ENCODE measurements around the gene CST3.

CST3 gene

GRCh38 chr20:23679133-23680092 is 41.7 kb upstream of the CST3 start:
- no peak overlapping the region for H3K4me3 ChIP-seq (replicated peaks in 1 of 2; ENCODE audit: low read depth in 2 of 2, low read length in 2 of 2)
- TF ChIP-seq CTCF (IDR thresholded peaks at IDR 0.05; ENCODE audit: low read depth, low read length) = no peak
- no peak for DNase-seq (ENCODE audit: low read depth in 2 of 2)

GRCh38 chr20:23673209-23673608 is 35.5 kb upstream of the CST3 start:
- TF ChIP-seq CTCF (IDR thresholded peaks at IDR 0.05; ENCODE audit: low read depth, low read length) = no peak
- no peak for DNase-seq (ENCODE audit: low read depth in 2 of 2)
- no peak overlapping the region for H3K4me3 ChIP-seq (replicated peaks in 1 of 2; ENCODE audit: low read depth in 2 of 2, low read length in 2 of 2)

GRCh38 chr20:23672158-23672557 is 34.4 kb upstream of the CST3 start:
- DNase-seq (ENCODE audit: low read depth in 2 of 2) = no peak
- no peak for TF ChIP-seq CTCF (IDR thresholded peaks at IDR 0.05; ENCODE audit: low read depth, low read length)
- H3K4me3 ChIP-seq (replicated peaks in 1 of 2; ENCODE audit: low read depth in 2 of 2, low read length in 2 of 2) = no peak overlapping the region

- H3K4me3 ChIP-seq (replicated peaks in 1 of 2; ENCODE audit: low read depth in 2 of 2, low read length in 2 of 2) = no peak overlapping the region
- TF ChIP-seq CTCF (IDR thresholded peaks at IDR 0.05; ENCODE audit: low read depth, low read length) = no peak
- DNase-seq (ENCODE audit: low read depth in 2 of 2) = no peak
Observed at GRCh38 chr20:23671479-23671878, 33.7 kb upstream of the CST3 start.

- no peak overlapping the region for H3K4me3 ChIP-seq (replicated peaks in 1 of 2; ENCODE audit: low read depth in 2 of 2, low read length in 2 of 2)
- no peak for DNase-seq (ENCODE audit: low read depth in 2 of 2)
- TF ChIP-seq CTCF (IDR thresholded peaks at IDR 0.05; ENCODE audit: low read depth, low read length) = no peak
Observed at GRCh38 chr20:23670361-23670760, 32.6 kb upstream of the CST3 start.

GRCh38 chr20:23669866-23670265 is 32.1 kb upstream of the CST3 start:
- no peak for DNase-seq (ENCODE audit: low read depth in 2 of 2)
- no peak for TF ChIP-seq CTCF (IDR thresholded peaks at IDR 0.05; ENCODE audit: low read depth, low read length)
- H3K4me3 ChIP-seq (replicated peaks in 1 of 2; ENCODE audit: low read depth in 2 of 2, low read length in 2 of 2) = no peak overlapping the region
